Heart right ventricle (tissue), 16 donors: ENCODE data around the gene COPS7A. TPM values are rescaled to one million over a fixed set of nuclear protein-coding genes. Genes with fewer than 3 reads are reported as not detected.

Source experiments
- ATAC-seq, 8 donors: fragments of 200-7000 bp; cut with Tn5 transposase; one replicate each; pipeline ENCODE4 v1.9.1; 2020; ENCODE audit warnings: mild to moderate bottlenecking in 8 of 8, moderate library complexity in 8 of 8, moderate number of reproducible peaks in 1 of 8
- DNase-seq, 2 donors: peaks; one replicate each; pipeline ENCODE4 v3.0.0-alpha.2; 2020
- H3K27ac ChIP-seq, 10 donors: fragments of 200-600 bp; sonication (generic) in 2 of 10; one replicate each; pipeline versions ENCODE4 v1.5.0 to v1.8.0; 2020 to 2022; ENCODE audit warnings: mild to moderate bottlenecking in 3 of 10
- H3K27me3 ChIP-seq, 7 donors: fragments of 200-600 bp; one replicate each; pipeline ENCODE4 v1.8.0; 2021 to 2022; ENCODE audit warnings: mild to moderate bottlenecking in 2 of 7
- H3K36me3 ChIP-seq, 9 donors: fragments of 200-600 bp; sonication (generic) in 1 of 9; one replicate each; pipeline versions ENCODE4 v1.5.0 to v1.8.0; 2020 to 2022; ENCODE audit warnings: mild to moderate bottlenecking in 2 of 9
- H3K4me1 ChIP-seq, 9 donors: fragments of 200-600 bp; sonication (generic) in 1 of 9; one replicate each; pipeline versions ENCODE4 v1.5.0 to v1.8.0; 2020 to 2022; ENCODE audit warnings: mild to moderate bottlenecking in 4 of 9
- H3K4me3 ChIP-seq, 10 donors: fragments of 200-600 bp; sonication (generic) in 2 of 10; one replicate each; pipeline versions ENCODE4 v1.5.0 to v1.8.0; 2020 to 2022; ENCODE audit warnings: mild to moderate bottlenecking in 7 of 10, moderate library complexity in 2 of 10
- H3K9me3 ChIP-seq, 11 donors: fragments of 200-600 bp in 10 of 11; sonication (generic) in 2 of 11; one replicate each; pipeline versions ENCODE4 v1.5.0 to v1.8.0; 2013 to 2022; ENCODE audit warnings: mild to moderate bottlenecking in 2 of 11, control low read depth in 1 of 11, moderate library complexity in 1 of 11
- CTCF ChIP-seq, 9 donors: fragments of 200-600 bp; sonication (generic) in 2 of 9; IDR thresholded peaks; one replicate each; pipeline versions ENCODE4 v1.5.0 to v1.8.0; 2021 to 2022; ENCODE audit warnings: antibody characterized with exemption in 9 of 9, mild to moderate bottlenecking in 5 of 9, moderate library complexity in 1 of 9
- WGBS, 2 donors: extraction: QIAGEN DNeasy Blood & Tissue Kit; methylation state at CpG; one replicate each; pipeline ENCODE4 v1.1.7; 2013; ENCODE audit warnings: inconsistent platforms in 1 of 2; 5-methylcytosine and 5-hydroxymethylcytosine counted together
- intact Hi-C, 10 donors: fragments of 100-400 bp; cut with DNase I; formaldehyde crosslinking; loops; one replicate each; pipeline versions ENCODE4 v1.11.1 to v1.14.2; 2022
- polyA plus RNA-seq, 2 donors: library from polyadenylated mRNA; stranded (reverse); fragments of 200-250 nt; gene quantifications; one replicate each; pipeline ENCODE4 v1.2.3, GENCODE V29; 2013
- total RNA-seq, 10 donors: library from RNA; stranded (reverse); fragmentation: NEBNext Ultra II Directional in 3 of 10; extraction: Animal tissue kit (Norgen Biotek cat#: 25700) in 3 of 10; gene quantifications; one replicate each; pipeline versions ENCODE4 v1.2.1 to v1.2.4, GENCODE V29; 2021 to 2023
- donor health status: Arrhythmogenic right ventricular cardiomyopathy.
- donor health status: ischemic (EF 13 %, LVEDD 7.1; RV severe dilation, severe dysfunction).
- donor health status: healthy with polysubstance abuse.
- donor health status: DM: no; HTN: yes; CAD: no.
- donor health status: DM: no; HTN: no; CAD: no.
- donor health status: ischemic (EF 25% LVEDD 6.9; RV normal size, moderate dysfunction).
- donor health status: ischemic (EF 25% LVEDD 5.7; RV mildly dilated, moderate dysfunction).
- donor health status: healthy.
- donor health status: DM: yes; HTN: yes; CAD: no.
- donor health status: Ischemic cardiomyopathy.
- donor health status: ischemic (EF 35%, LVEDD 5.7; RV mildly dilated, moderate dysfunction).
- donor health status: nonischemic (EF 11% LVEDD 7.7; RV severe dilation, severe dysfunction).
- donor health status: DM: yes; HTN: yes; CAD: no.
- donor health status: PGD.
- donor health status: ischemic (EF 29% LVEDD 5.4; RV normal size, mild dysfunction).
- donor health status: nonischemic (EF 23%, LVEDD 6.1; RV moderate dilation, normal function).

COPS7A gene
- total and polyA plus RNA-seq, 12 donors = 31.1 to 91.5 (median 77.9) TPM

- peaks cover 7 to 52% (median 42%) of the 10 kb centered on the region in 9 donors for H3K4me1 ChIP-seq
- no peak for TF ChIP-seq CTCF (IDR thresholded peaks at IDR 0.05)
Measured at GRCh38 chr12:6764011-6764828, 40.4 kb downstream of the COPS7A start.

GRCh38 chr12:6765048-6765633, 41.3 kb downstream of the COPS7A start:
- H3K27ac ChIP-seq = peak overlapping the region; percentile 87 to 99 (median 94)
- no peak for DNase-seq
- H3K36me3 ChIP-seq = peaks cover 0 to 10% (median 0%) of the 10 kb centered on the region in 9 donors
- peaks cover 0 to 27% (median 0%) of the 10 kb centered on the region in 7 donors for H3K27me3 ChIP-seq
- no peak for TF ChIP-seq CTCF (IDR thresholded peaks at IDR 0.05)
- intact Hi-C loops = loop anchor here in 2 of 10 donors (5.0 kb wide), 2 partner anchors 62 to 78 kb away; partner anchors contain the start of genes P3H3 (in 1 of the 2) and ZNF384 (in 1 of the 2)
- ATAC-seq = no peak
- peaks cover 7 to 58% (median 42%) of the 10 kb centered on the region in 9 donors for H3K4me1 ChIP-seq
- WGBS, 2 donors = 32 to 33% methylated on average over 7 of the region's 7 CpGs
- H3K4me3 ChIP-seq = peak overlapping the region in 9 of 10 donors; percentile 69 to 90 (median 81)
- no peaks in the 10 kb centered on the region for H3K9me3 ChIP-seq

More at GRCh38 chr12:6764011-6764828, 40.4 kb downstream of the COPS7A start:
- WGBS, 2 donors = 1% methylated on average over 15 to 16 of the region's 16 CpGs
- H3K4me3 ChIP-seq = peak overlapping the region in 9 of 10 donors; percentile 13 to 81 (median 31)
- peak overlapping the region; percentile 87 to 99 (median 94) for H3K27ac ChIP-seq
- DNase-seq (peak; percentile 93 to 96), ATAC-seq (peak; percentile 80 to 92 (median 88))
- peaks cover 0 to 27% (median 0%) of the 10 kb centered on the region in 7 donors for H3K27me3 ChIP-seq
- H3K36me3 ChIP-seq = peaks cover 0 to under 1% (median 0%) of the 10 kb centered on the region in 9 donors
- no peaks in the 10 kb centered on the region for H3K9me3 ChIP-seq
- intact Hi-C loops = loop anchor here in 2 of 10 donors (1.0 kb wide), 1 partner anchor 11 kb away; the partner anchor contains the start of gene MLF2 (in 2 of the 2)

GRCh38 chr12:6765634-6766581, 42.1 kb downstream of the COPS7A start, which contains the start of gene PTMS:
Gene PTMS, plus strand, starts transcription at chr12:6766363. Its CDS starts 343 bp downstream, at chr12:6766706.
- no peak for TF ChIP-seq CTCF (IDR thresholded peaks at IDR 0.05)
- H3K27me3 ChIP-seq = peaks cover 0 to 27% (median 0%) of the 10 kb centered on the region in 7 donors
- 3% methylated on average over 52 to 63 of the region's 63 CpGs for WGBS, 2 donors
- intact Hi-C loops = loop anchor here in 4 of 10 donors (1.0 to 5.0 kb wide), 4 partner anchors 13 to 79 kb away; partner anchors contain the start of genes MLF2 (in 2 of the 4), P3H3 (in 1 of the 4) and ZNF384 (in 1 of the 4)
- peak within 1 kb of the TSS; percentile 87 to 99 (median 94) for H3K27ac ChIP-seq
- DNase-seq = peak; percentile 85 to 89
- peaks cover 7 to 63% (median 42%) of the 10 kb centered on the region in 9 donors for H3K4me1 ChIP-seq
- peak; percentile 33 to 54 (median 40) for ATAC-seq
- H3K4me3 ChIP-seq = peak within 1 kb of the TSS; percentile 69 to 90 (median 82)
- H3K36me3 ChIP-seq = peaks cover 0 to 17% (median 0%) of the 10 kb centered on the region in 9 donors
- no peaks in the 10 kb centered on the region for H3K9me3 ChIP-seq
